ENCODE data around the gene CPSF4.

CPSF4 gene

GRCh38 chr7:99394188-99394502 is 44.6 kb upstream of the CPSF4 start:
- Histone ChIP-seq H3K36me3 (ENCODE audit: control insufficient read depth, low read length) (peaks cover 97% of the 10 kb centered on the region), H3K9me3 (ENCODE audit: control insufficient read depth, insufficient read depth, low read length) (no peaks in the 10 kb centered on the region), H3K4me2 (ENCODE audit: low read length) (no peak overlapping the region), H3K79me2 (ENCODE audit: control insufficient read depth, low read length) (peaks cover 11% of the 10 kb centered on the region), H3K27me3 (ENCODE audit: control insufficient read depth, low read length) (no peaks in the 10 kb centered on the region), H3K4me1 (ENCODE audit: control insufficient read depth, low read length) (peaks cover 19% of the 10 kb centered on the region), H3K9me2 (replicated peaks; ENCODE audit: control insufficient read depth, low read length) (no peaks in the 10 kb centered on the region), H3K4me3 (ENCODE audit: low read length) (no peak overlapping the region), H3F3A (ENCODE audit: control insufficient read depth, insufficient read depth) (peaks cover 27% of the 10 kb centered on the region), H4K20me1 (ENCODE audit: control insufficient read depth, insufficient read depth, low read depth, low read length) (peaks cover 26% of the 10 kb centered on the region; the same call in 1 of the 2 replicates), H3K27ac (ENCODE audit: low read depth, low read length) (no peak overlapping the region)
- TF ChIP-seq CTCF (IDR thresholded peaks at IDR 0.05; ENCODE audit: low read depth, low read length, poor library complexity, severe bottlenecking) (no peak), EZH2phosphoT487 (IDR thresholded peaks at IDR 0.05; ENCODE audit: borderline replicate concordance, low read length) (no peak)

- Histone ChIP-seq H3K9me2 (replicated peaks; ENCODE audit: control insufficient read depth, low read length) (no peaks in the 10 kb centered on the region), H3K79me2 (ENCODE audit: control insufficient read depth, low read length) (peaks cover 15% of the 10 kb centered on the region), H3F3A (ENCODE audit: control insufficient read depth, insufficient read depth) (peaks cover 27% of the 10 kb centered on the region), H4K20me1 (ENCODE audit: control insufficient read depth, insufficient read depth, low read depth, low read length) (peaks cover 34% of the 10 kb centered on the region; the same call in 1 of the 2 replicates), H3K27ac (ENCODE audit: low read depth, low read length) (no peak overlapping the region), H3K36me3 (ENCODE audit: control insufficient read depth, low read length) (peaks cover 98% of the 10 kb centered on the region), H3K9me3 (ENCODE audit: control insufficient read depth, insufficient read depth, low read length) (no peaks in the 10 kb centered on the region), H3K4me3 (ENCODE audit: low read length) (no peak overlapping the region), H3K4me1 (ENCODE audit: control insufficient read depth, low read length) (peaks cover 19% of the 10 kb centered on the region), H3K27me3 (ENCODE audit: control insufficient read depth, low read length) (no peaks in the 10 kb centered on the region), H3K4me2 (ENCODE audit: low read length) (no peak overlapping the region)
- no peak for TF ChIP-seq EZH2phosphoT487 (IDR thresholded peaks at IDR 0.05; ENCODE audit: borderline replicate concordance, low read length)
- no peak for TF ChIP-seq CTCF (IDR thresholded peaks at IDR 0.05; ENCODE audit: low read depth, low read length, poor library complexity, severe bottlenecking)
Observed at GRCh38 chr7:99395616-99396327, 43.0 kb upstream of the CPSF4 start.

GRCh38 chr7:99396418-99397296 is 42.1 kb upstream of the CPSF4 start:
- no peaks in the 10 kb centered on the region for H3K27me3 ChIP-seq (ENCODE audit: control insufficient read depth, low read length)
- no peaks in the 10 kb centered on the region for H3K9me3 ChIP-seq (ENCODE audit: control insufficient read depth, insufficient read depth, low read length)
- peaks cover 27% of the 10 kb centered on the region for H3F3A ChIP-seq (ENCODE audit: control insufficient read depth, insufficient read depth)
- H3K9me2 ChIP-seq (replicated peaks; ENCODE audit: control insufficient read depth, low read length): no peaks in the 10 kb centered on the region
- TF ChIP-seq CTCF (IDR thresholded peaks at IDR 0.05; ENCODE audit: low read depth, low read length, poor library complexity, severe bottlenecking) (no peak), EZH2phosphoT487 (IDR thresholded peaks at IDR 0.05; ENCODE audit: borderline replicate concordance, low read length) (no peak)
- H4K20me1 ChIP-seq (ENCODE audit: control insufficient read depth, insufficient read depth, low read depth, low read length): peaks cover 34% of the 10 kb centered on the region; the same call in 1 of the 2 replicates
- no peak overlapping the region for H3K4me2 ChIP-seq (ENCODE audit: low read length)
- H3K27ac ChIP-seq (ENCODE audit: low read depth, low read length): no peak overlapping the region
- H3K4me1 ChIP-seq (ENCODE audit: control insufficient read depth, low read length): peaks cover 19% of the 10 kb centered on the region
- no peak overlapping the region for H3K4me3 ChIP-seq (ENCODE audit: low read length)
- peaks cover 96% of the 10 kb centered on the region for H3K36me3 ChIP-seq (ENCODE audit: control insufficient read depth, low read length)
- H3K79me2 ChIP-seq (ENCODE audit: control insufficient read depth, low read length): peaks cover 16% of the 10 kb centered on the region

Data from DOHH2 (cell line).